Activated naive CD4-positive, alpha-beta T cell treated with anti-CD3 and anti-CD28 coated beads, Interleukin-2, amount 50 U/mL, for 72 hours (primary cell): ENCODE measurements around the gene FRMD5. TPM values are rescaled to one million over a fixed set of nuclear protein-coding genes. Genes with fewer than 3 reads are reported as not detected.

Experiments used
- ATAC-seq, 2 donors: fragments of 150-1000 bp; cut with Tn5 transposase; 2 replicates each; pipeline ENCODE4 v1.10.0; 2021; ENCODE audit warnings: mild to moderate bottlenecking in 2 of 2, moderate library complexity in 2 of 2
- DNase-seq, 2 donors: peaks; one replicate each; pipeline ENCODE4 v3.0.0; 2021 to 2022; ENCODE audit warnings: low spot score in 2 of 2
- H3K27ac Mint-ChIP-seq, 2 donors: one replicate each; pipeline ENCODE4 v1.8.0; 2022; ENCODE audit warnings: mild to moderate bottlenecking in 2 of 2, mixed read lengths in 2 of 2
- H3K36me3 Mint-ChIP-seq, 2 donors: one replicate each; pipeline ENCODE4 v1.8.0; 2022; ENCODE audit warnings: mixed read lengths in 2 of 2
- H3K9me3 Mint-ChIP-seq, 2 donors: one replicate each; pipeline ENCODE4 v1.8.0; 2022; ENCODE audit warnings: mixed read lengths in 2 of 2
- total RNA-seq, 2 donors: library from RNA; stranded (reverse); gene quantifications; one replicate each; pipeline ENCODE4 v1.2.3, GENCODE V29; 2022

FRMD5 gene
- total RNA-seq, 2 donors from 2014 or later = 0.93 to 2.8 TPM

GRCh38 chr15:43981576-43981975, 213.5 kb downstream of the FRMD5 start:
- Mint-ChIP-seq H3K9me3 (peaks cover 4 to 10% of the 10 kb centered on the region in 2 donors), H3K27ac (no peak overlapping the region), H3K36me3 (peaks cover 5 to 6% of the 10 kb centered on the region in 2 donors)
- no peak for ATAC-seq
- DNase-seq = no peak

GRCh38 chr15:43977072-43977884, 217.8 kb downstream of the FRMD5 start:
- H3K9me3 Mint-ChIP-seq = peaks cover 4 to 10% of the 10 kb centered on the region in 2 donors
- H3K36me3 Mint-ChIP-seq = peaks cover 5 to 6% of the 10 kb centered on the region in 2 donors
- H3K27ac Mint-ChIP-seq = peak overlapping the region; percentile 72 to 80
- DNase-seq (peak; percentile 65 to 79), ATAC-seq (peak; percentile 97 to 98)

- Mint-ChIP-seq H3K9me3 (peaks cover 4 to 10% of the 10 kb centered on the region in 2 donors), H3K27ac (no peak overlapping the region), H3K36me3 (peaks cover 5 to 6% of the 10 kb centered on the region in 2 donors)
- ATAC-seq = no peak
- DNase-seq = no peak
These were observed 219.3 kb downstream of the FRMD5 start for GRCh38 chr15:43975770-43976169.

GRCh38 chr15:43975326-43975725, 219.7 kb downstream of the FRMD5 start:
- H3K27ac Mint-ChIP-seq = no peak overlapping the region
- peaks cover 5 to 6% of the 10 kb centered on the region in 2 donors for H3K36me3 Mint-ChIP-seq
- H3K9me3 Mint-ChIP-seq = peaks cover 4 to 10% of the 10 kb centered on the region in 2 donors
- ATAC-seq (no peak), DNase-seq (no peak)

- DNase-seq = no peak
- peaks cover 4 to 10% of the 10 kb centered on the region in 2 donors for H3K9me3 Mint-ChIP-seq
- ATAC-seq = no peak
These were observed 220.2 kb downstream of the FRMD5 start for GRCh38 chr15:43974852-43975251.

GRCh38 chr15:43969802-43970375, 225.2 kb downstream of the FRMD5 start:
- ATAC-seq = no peak
- H3K27ac Mint-ChIP-seq = no peak overlapping the region
- H3K9me3 Mint-ChIP-seq = no peaks in the 10 kb centered on the region
- no peaks in the 10 kb centered on the region for H3K36me3 Mint-ChIP-seq
- no peak for DNase-seq

More at GRCh38 chr15:43974852-43975251, 220.2 kb downstream of the FRMD5 start:
- Mint-ChIP-seq H3K36me3 (peaks cover 5 to 6% of the 10 kb centered on the region in 2 donors), H3K27ac (no peak overlapping the region)

- Mint-ChIP-seq H3K36me3 (no peaks in the 10 kb centered on the region), H3K9me3 (no peaks in the 10 kb centered on the region), H3K27ac (no peak overlapping the region)
- DNase-seq (no peak), ATAC-seq (no peak)
These were observed 226.5 kb downstream of the FRMD5 start for GRCh38 chr15:43968551-43968950.

- DNase-seq = no peak
- no peaks in the 10 kb centered on the region for H3K36me3 Mint-ChIP-seq
- no peak for ATAC-seq
- no peak overlapping the region for H3K27ac Mint-ChIP-seq
- H3K9me3 Mint-ChIP-seq = no peaks in the 10 kb centered on the region
These were observed 228.4 kb downstream of the FRMD5 start for GRCh38 chr15:43966646-43967045.

- DNase-seq (no peak), ATAC-seq (no peak)
- no peaks in the 10 kb centered on the region for H3K36me3 Mint-ChIP-seq
- H3K27ac Mint-ChIP-seq = no peak overlapping the region
- no peaks in the 10 kb centered on the region for H3K9me3 Mint-ChIP-seq
These were observed 236.2 kb downstream of the FRMD5 start for GRCh38 chr15:43958861-43959330.

GRCh38 chr15:43957724-43958123, 237.3 kb downstream of the FRMD5 start:
- Mint-ChIP-seq H3K27ac (no peak overlapping the region), H3K36me3 (no peaks in the 10 kb centered on the region), H3K9me3 (no peaks in the 10 kb centered on the region)
- DNase-seq (no peak), ATAC-seq (peak in 1 of 2 donors; percentile 52)

- no peak overlapping the region for H3K27ac Mint-ChIP-seq
- ATAC-seq = no peak
- no peak for DNase-seq
- H3K36me3 Mint-ChIP-seq = no peaks in the 10 kb centered on the region
- no peaks in the 10 kb centered on the region for H3K9me3 Mint-ChIP-seq
These were observed 239.9 kb downstream of the FRMD5 start for GRCh38 chr15:43955140-43955539.

GRCh38 chr15:43954181-43954621, 240.9 kb downstream of the FRMD5 start:
- DNase-seq = peak; percentile 20 to 57
- no peaks in the 10 kb centered on the region for H3K36me3 Mint-ChIP-seq
- H3K9me3 Mint-ChIP-seq = no peaks in the 10 kb centered on the region
- peak overlapping the region; percentile 39 to 94 for H3K27ac Mint-ChIP-seq
- ATAC-seq = peak; percentile 86 to 94

GRCh38 chr15:43953402-43953801, 241.7 kb downstream of the FRMD5 start:
- no peaks in the 10 kb centered on the region for H3K9me3 Mint-ChIP-seq
- ATAC-seq (peak in 1 of 2 donors; percentile 42), DNase-seq (no peak)
- no peaks in the 10 kb centered on the region for H3K36me3 Mint-ChIP-seq
- no peak overlapping the region for H3K27ac Mint-ChIP-seq

- DNase-seq = no peak
- Mint-ChIP-seq H3K36me3 (no peaks in the 10 kb centered on the region), H3K9me3 (no peaks in the 10 kb centered on the region), H3K27ac (no peak overlapping the region)
- ATAC-seq = no peak
These were observed 244.5 kb downstream of the FRMD5 start for GRCh38 chr15:43950531-43950930.

- H3K27ac Mint-ChIP-seq = peak overlapping the region in 1 of 2 donors; percentile 66
- ATAC-seq = peak; percentile 86 to 90
- peak in 1 of 2 donors; percentile 7 for DNase-seq
- no peaks in the 10 kb centered on the region for H3K36me3 Mint-ChIP-seq
- no peaks in the 10 kb centered on the region for H3K9me3 Mint-ChIP-seq
These were observed 246.3 kb downstream of the FRMD5 start for GRCh38 chr15:43948691-43949325.

- DNase-seq (no peak), ATAC-seq (no peak)
- Mint-ChIP-seq H3K27ac (no peak overlapping the region), H3K36me3 (no peaks in the 10 kb centered on the region), H3K9me3 (no peaks in the 10 kb centered on the region)
These were observed 251.6 kb downstream of the FRMD5 start for GRCh38 chr15:43943511-43943910.

GRCh38 chr15:43942194-43942593, 252.9 kb downstream of the FRMD5 start:
- H3K9me3 Mint-ChIP-seq = no peaks in the 10 kb centered on the region
- no peaks in the 10 kb centered on the region for H3K36me3 Mint-ChIP-seq
- DNase-seq (no peak), ATAC-seq (no peak)
- no peak overlapping the region for H3K27ac Mint-ChIP-seq
